ENCODE data around the gene PSMA7.

DNA sequence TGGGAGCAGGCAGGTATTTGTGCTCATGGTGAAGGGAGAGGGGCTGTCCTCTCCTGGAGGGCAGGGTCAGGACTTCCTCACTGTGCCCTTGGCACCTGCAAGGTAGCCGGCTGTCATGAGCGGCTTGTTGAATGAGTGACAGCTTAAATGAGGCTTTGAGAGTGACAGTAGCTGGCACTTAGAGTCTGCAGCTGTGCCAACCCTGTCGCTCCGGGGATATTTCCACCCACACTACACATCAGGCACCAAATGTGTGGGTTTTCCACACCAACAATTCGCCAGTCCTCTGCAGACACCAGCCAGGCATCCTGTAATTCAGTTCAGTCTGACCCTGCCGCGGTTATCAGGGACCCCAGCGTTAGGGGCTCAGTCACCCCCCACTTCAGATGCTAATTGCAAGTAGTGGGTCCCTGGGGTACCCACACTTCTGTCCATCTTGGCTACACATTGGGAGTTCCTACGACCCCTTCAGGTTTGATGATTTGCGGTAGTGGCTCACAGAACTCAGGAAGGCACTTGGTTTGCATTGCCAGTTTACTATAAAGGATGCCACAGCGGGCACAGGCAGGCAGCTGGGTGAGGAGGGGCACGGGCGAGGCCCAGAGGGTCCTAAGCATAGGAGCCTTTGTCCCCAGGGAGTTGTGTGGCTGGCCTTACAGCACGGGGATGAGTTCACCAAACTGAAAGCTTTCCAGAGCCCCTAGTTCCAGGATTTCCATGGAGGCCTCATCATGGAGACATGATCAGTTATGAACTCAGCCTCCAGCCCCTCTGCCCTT lies 48.8 kb upstream of the PSMA7 start:
- TF ChIP-seq, protein P1, sequence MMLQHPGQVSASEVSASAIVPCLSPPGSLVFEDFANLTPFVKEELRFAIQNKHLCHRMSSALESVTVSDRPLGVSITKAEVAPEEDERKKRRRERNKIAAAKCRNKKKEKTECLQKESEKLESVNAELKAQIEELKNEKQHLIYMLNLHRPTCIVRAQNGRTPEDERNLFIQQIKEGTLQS (IDR thresholded peaks at IDR 0.05), result no peak
- TF ChIP-seq, protein P2, sequence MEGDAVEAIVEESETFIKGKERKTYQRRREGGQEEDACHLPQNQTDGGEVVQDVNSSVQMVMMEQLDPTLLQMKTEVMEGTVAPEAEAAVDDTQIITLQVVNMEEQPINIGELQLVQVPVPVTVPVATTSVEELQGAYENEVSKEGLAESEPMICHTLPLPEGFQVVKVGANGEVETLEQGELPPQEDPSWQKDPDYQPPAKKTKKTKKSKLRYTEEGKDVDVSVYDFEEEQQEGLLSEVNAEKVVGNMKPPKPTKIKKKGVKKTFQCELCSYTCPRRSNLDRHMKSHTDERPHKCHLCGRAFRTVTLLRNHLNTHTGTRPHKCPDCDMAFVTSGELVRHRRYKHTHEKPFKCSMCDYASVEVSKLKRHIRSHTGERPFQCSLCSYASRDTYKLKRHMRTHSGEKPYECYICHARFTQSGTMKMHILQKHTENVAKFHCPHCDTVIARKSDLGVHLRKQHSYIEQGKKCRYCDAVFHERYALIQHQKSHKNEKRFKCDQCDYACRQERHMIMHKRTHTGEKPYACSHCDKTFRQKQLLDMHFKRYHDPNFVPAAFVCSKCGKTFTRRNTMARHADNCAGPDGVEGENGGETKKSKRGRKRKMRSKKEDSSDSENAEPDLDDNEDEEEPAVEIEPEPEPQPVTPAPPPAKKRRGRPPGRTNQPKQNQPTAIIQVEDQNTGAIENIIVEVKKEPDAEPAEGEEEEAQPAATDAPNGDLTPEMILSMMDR (IDR thresholded peaks at IDR 0.05; ENCODE audit: low read depth, low read length, missing input control), result no peak
- TF ChIP-seq TAF1 (conservative IDR thresholded peaks at IDR 0.05) (no peak), NR2F2 (IDR thresholded peaks at IDR 0.05) (no peak), EGR1 (IDR thresholded peaks at IDR 0.05; ENCODE audit: low read depth in 2 of 2) (no peak), YY1 (IDR thresholded peaks at IDR 0.05) (no peak), FOXA1 (IDR thresholded peaks at IDR 0.05) (no peak), HNF4A (conservative IDR thresholded peaks at IDR 0.05) (no peak), JUND (IDR thresholded peaks at IDR 0.05) (no peak), SP1 (IDR thresholded peaks at IDR 0.05) (no peak), RAD21 (IDR thresholded peaks at IDR 0.05) (no peak)
- TF ChIP-seq, protein P3, sequence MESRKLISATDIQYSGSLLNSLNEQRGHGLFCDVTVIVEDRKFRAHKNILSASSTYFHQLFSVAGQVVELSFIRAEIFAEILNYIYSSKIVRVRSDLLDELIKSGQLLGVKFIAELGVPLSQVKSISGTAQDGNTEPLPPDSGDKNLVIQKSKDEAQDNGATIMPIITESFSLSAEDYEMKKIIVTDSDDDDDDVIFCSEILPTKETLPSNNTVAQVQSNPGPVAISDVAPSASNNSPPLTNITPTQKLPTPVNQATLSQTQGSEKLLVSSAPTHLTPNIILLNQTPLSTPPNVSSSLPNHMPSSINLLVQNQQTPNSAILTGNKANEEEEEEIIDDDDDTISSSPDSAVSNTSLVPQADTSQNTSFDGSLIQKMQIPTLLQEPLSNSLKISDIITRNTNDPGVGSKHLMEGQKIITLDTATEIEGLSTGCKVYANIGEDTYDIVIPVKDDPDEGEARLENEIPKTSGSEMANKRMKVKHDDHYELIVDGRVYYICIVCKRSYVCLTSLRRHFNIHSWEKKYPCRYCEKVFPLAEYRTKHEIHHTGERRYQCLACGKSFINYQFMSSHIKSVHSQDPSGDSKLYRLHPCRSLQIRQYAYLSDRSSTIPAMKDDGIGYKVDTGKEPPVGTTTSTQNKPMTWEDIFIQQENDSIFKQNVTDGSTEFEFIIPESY (IDR thresholded peaks at IDR 0.05), result no peak
- TF ChIP-seq, protein P4, sequence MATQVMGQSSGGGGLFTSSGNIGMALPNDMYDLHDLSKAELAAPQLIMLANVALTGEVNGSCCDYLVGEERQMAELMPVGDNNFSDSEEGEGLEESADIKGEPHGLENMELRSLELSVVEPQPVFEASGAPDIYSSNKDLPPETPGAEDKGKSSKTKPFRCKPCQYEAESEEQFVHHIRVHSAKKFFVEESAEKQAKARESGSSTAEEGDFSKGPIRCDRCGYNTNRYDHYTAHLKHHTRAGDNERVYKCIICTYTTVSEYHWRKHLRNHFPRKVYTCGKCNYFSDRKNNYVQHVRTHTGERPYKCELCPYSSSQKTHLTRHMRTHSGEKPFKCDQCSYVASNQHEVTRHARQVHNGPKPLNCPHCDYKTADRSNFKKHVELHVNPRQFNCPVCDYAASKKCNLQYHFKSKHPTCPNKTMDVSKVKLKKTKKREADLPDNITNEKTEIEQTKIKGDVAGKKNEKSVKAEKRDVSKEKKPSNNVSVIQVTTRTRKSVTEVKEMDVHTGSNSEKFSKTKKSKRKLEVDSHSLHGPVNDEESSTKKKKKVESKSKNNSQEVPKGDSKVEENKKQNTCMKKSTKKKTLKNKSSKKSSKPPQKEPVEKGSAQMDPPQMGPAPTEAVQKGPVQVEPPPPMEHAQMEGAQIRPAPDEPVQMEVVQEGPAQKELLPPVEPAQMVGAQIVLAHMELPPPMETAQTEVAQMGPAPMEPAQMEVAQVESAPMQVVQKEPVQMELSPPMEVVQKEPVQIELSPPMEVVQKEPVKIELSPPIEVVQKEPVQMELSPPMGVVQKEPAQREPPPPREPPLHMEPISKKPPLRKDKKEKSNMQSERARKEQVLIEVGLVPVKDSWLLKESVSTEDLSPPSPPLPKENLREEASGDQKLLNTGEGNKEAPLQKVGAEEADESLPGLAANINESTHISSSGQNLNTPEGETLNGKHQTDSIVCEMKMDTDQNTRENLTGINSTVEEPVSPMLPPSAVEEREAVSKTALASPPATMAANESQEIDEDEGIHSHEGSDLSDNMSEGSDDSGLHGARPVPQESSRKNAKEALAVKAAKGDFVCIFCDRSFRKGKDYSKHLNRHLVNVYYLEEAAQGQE (IDR thresholded peaks at IDR 0.05), result no peak
- TF ChIP-seq, protein P5, sequence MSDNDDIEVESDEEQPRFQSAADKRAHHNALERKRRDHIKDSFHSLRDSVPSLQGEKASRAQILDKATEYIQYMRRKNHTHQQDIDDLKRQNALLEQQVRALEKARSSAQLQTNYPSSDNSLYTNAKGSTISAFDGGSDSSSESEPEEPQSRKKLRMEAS (IDR thresholded peaks at IDR 0.05), result no peak

Measured in liver (tissue), 3 donors.